HepG2 (cell line): Measurements from ENCODE around the gene SLAMF8. TPM values are rescaled to one million over a fixed set of nuclear protein-coding genes. Genes with fewer than 3 reads are reported as not detected.

Source experiments
- ATAC-seq: fragments of 200-7000 bp; cut with Tn5 transposase; 3 replicates; pipeline ENCODE4 v1.9.1; 2020; ENCODE audit warnings: mild to moderate bottlenecking, moderate library complexity
- BruUV-seq: library from RNA; stranded (reverse); fragments of 400-500 nt; replicated peaks from 2 replicates; lab custom pipeline; 2021; lab: Mats Ljungman, UMichigan
- CTCF ChIA-PET: fragments of 300-600 bp; formaldehyde crosslinking; extraction: SDS; loops from one replicate; lab custom pipeline; 2021; ENCODE audit warnings: low total read pairs, inconsistent platforms, low intra/inter-chr PET ratio; lab: Yijun Ruan, JAX
- POLR2A ChIA-PET: fragments of 350-600 bp; sonication (Branson Sonifier 250); formaldehyde crosslinking; loops from one replicate; lab custom pipeline; 2020; ENCODE audit warnings: antibody characterized with exemption, inconsistent platforms; lab: Yijun Ruan, JAX
- DNase-seq: peaks from one replicate; pipeline ENCODE4 v3.0.0-alpha.2; 2015; ENCODE audit warnings: low spot score
- FAIRE-seq: peaks from 3 replicates; lab custom pipeline; 2011; peaks lifted over from hg19 to GRCh38; lab: Jason Lieb, UNC
- H2AFZ ChIP-seq: one replicate; pipeline ENCODE4 v1.6.1; 2011; ENCODE audit warnings: low read length, inconsistent platforms
- H3K27ac ChIP-seq: fragments of 300-600 bp; 3 replicates; pipeline ENCODE4 v1.8.0; 2011; ENCODE audit warnings: mixed run types, mild to moderate bottlenecking, mixed read lengths, low read length, inconsistent platforms; ENCODE audit not compliant: insufficient read depth; ENCODE audit errors: extremely low read length
- H3K27me3 ChIP-seq, 2 experiments: fragments of 200-600 bp in 1 of 2; 2 replicates in 1 of 2; 3 replicates in 1 of 2; pipeline versions ENCODE4 v1.6.0 to v1.8.0; 2011; ENCODE audit warnings: low read length in 2 of 2, mild to moderate bottlenecking in 2 of 2, moderate library complexity in 2 of 2, inconsistent platforms in 1 of 2; ENCODE audit not compliant: insufficient read depth in 2 of 2, control insufficient read depth in 1 of 2
- H3K36me3 ChIP-seq, 2 experiments: fragments of 200-600 bp in 1 of 2; replicated peaks in 1 of 2; 2 replicates in 1 of 2; 3 replicates in 1 of 2; pipeline versions ENCODE4 v1.5.1 to v1.8.0; 2011; ENCODE audit warnings: low read length in 2 of 2, inconsistent platforms in 1 of 2; ENCODE audit not compliant: insufficient read depth in 2 of 2, control insufficient read depth in 1 of 2
- H3K4me1 ChIP-seq: 2 replicates; pipeline ENCODE4 v1.5.1; 2012; ENCODE audit warnings: low read length, inconsistent platforms; ENCODE audit not compliant: insufficient read depth
- H3K4me2 ChIP-seq: 2 replicates; pipeline ENCODE4 v1.6.0; 2011; ENCODE audit warnings: low read depth, low read length, inconsistent platforms
- H3K4me3 ChIP-seq, 3 experiments: fragments of 200-600 bp in 1 of 3; sonication (generic), shearing (Covaris generic) in 1 of 3; replicated peaks in 1 of 3; 2 replicates each; pipeline ENCODE4 v1.5.1; 2011 to 2016; ENCODE audit warnings: low read length in 3 of 3, inconsistent platforms in 2 of 3, low read depth in 2 of 3, mild to moderate bottlenecking in 2 of 3, control low read depth in 1 of 3, mixed read lengths in 1 of 3; ENCODE audit not compliant: insufficient read depth in 1 of 3
- H3K79me2 ChIP-seq: one replicate; pipeline ENCODE4 v1.6.1; 2011; ENCODE audit warnings: low read length, inconsistent platforms; ENCODE audit not compliant: insufficient read depth
- H3K9ac ChIP-seq: 2 replicates; pipeline ENCODE4 v1.6.0; 2011; ENCODE audit warnings: mild to moderate bottlenecking, low read depth, low read length, inconsistent platforms; ENCODE audit not compliant: insufficient read depth
- H3K9me3 ChIP-seq: 2 replicates; pipeline ENCODE4 v1.5.1; 2012; ENCODE audit warnings: mild to moderate bottlenecking, low read length
- H4K20me1 ChIP-seq: 2 replicates; pipeline ENCODE4 v1.6.0; 2011; ENCODE audit warnings: inconsistent platforms, mild to moderate bottlenecking, low read length, moderate library complexity; ENCODE audit not compliant: insufficient read depth
- ARNT2 ChIP-seq: sonication (generic); formaldehyde crosslinking; IDR thresholded peaks from 2 replicates; pipeline ENCODE4 v1.8.0; 2022; ENCODE audit warnings: mild to moderate bottlenecking, low read depth, missing genetic modification reagents, moderate library complexity
- CBX5 ChIP-seq: sonication (generic); formaldehyde crosslinking; IDR thresholded peaks from 2 replicates; pipeline ENCODE4 v1.4.0; 2020; ENCODE audit warnings: missing genetic modification reagents, borderline replicate concordance
- CCDC6 ChIP-seq: sonication (generic); formaldehyde crosslinking; IDR thresholded peaks from 2 replicates; pipeline ENCODE4 v1.8.1; 2022; ENCODE audit warnings: mild to moderate bottlenecking, missing genetic modification reagents, moderate library complexity
- HNRNPL ChIP-seq: fragments of 200-400 bp; formaldehyde crosslinking; IDR thresholded peaks from 2 replicates; pipeline ENCODE4 v1.6.1; 2017; ENCODE audit warnings: mild to moderate bottlenecking, low read depth, low read length
- HOXA3 ChIP-seq: sonication (generic); formaldehyde crosslinking; IDR thresholded peaks from 2 replicates; pipeline ENCODE4 v1.5.0; 2020; ENCODE audit warnings: missing genetic modification reagents
- KLF12 ChIP-seq: sonication (generic); formaldehyde crosslinking; IDR thresholded peaks from 2 replicates; pipeline ENCODE4 v1.4.0; 2020; ENCODE audit warnings: missing genetic modification reagents, borderline replicate concordance
- NFIC ChIP-seq: IDR thresholded peaks from 2 replicates; pipeline ENCODE4 v1.6.1; 2012; ENCODE audit warnings: mild to moderate bottlenecking, low read length, inconsistent platforms
- SUZ12 ChIP-seq: fragments of 150-350 bp; IDR thresholded peaks from 2 replicates; pipeline ENCODE4 v1.6.1; 2014; ENCODE audit warnings: low read depth, low read length
- SYNCRIP ChIP-seq: fragments of 200-400 bp; formaldehyde crosslinking; IDR thresholded peaks from 2 replicates; pipeline ENCODE4 v1.6.1; 2018; ENCODE audit warnings: mild to moderate bottlenecking, low read depth, low read length; ENCODE audit not compliant: insufficient read depth
- TCF7 ChIP-seq: sonication (generic); IDR thresholded peaks from 2 replicates; pipeline ENCODE4 v1.6.1; 2016; ENCODE audit warnings: antibody characterized with exemption, low read depth
- ZNF207 ChIP-seq: fragments of 450-650 bp; IDR thresholded peaks from 2 replicates; pipeline ENCODE4 v1.6.1; 2016; ENCODE audit warnings: antibody characterized with exemption, borderline replicate concordance
- ZNF251 ChIP-seq: sonication (generic); formaldehyde crosslinking; IDR thresholded peaks from 2 replicates; pipeline ENCODE4 v1.9.0; 2021; ENCODE audit warnings: mild to moderate bottlenecking, missing genetic modification reagents
- ZNF468 ChIP-seq: sonication (generic); formaldehyde crosslinking; IDR thresholded peaks from 2 replicates; pipeline ENCODE4 v1.8.0; 2022; ENCODE audit warnings: mild to moderate bottlenecking, moderate library complexity, missing genetic modification reagents
- ZNF547 ChIP-seq: sonication (generic); formaldehyde crosslinking; IDR thresholded peaks from 2 replicates; pipeline ENCODE4 v1.5.1; 2020; ENCODE audit warnings: mild to moderate bottlenecking, missing genetic modification reagents
- WGBS: methylation state at CpG from one replicate; pipeline ENCODE4 v1.1.6; 2017; ENCODE audit warnings: low lambda C conversion rate; 5-methylcytosine and 5-hydroxymethylcytosine counted together
- in situ Hi-C: cut with HindIII; loops from 2 replicates; pipeline ENCODE4 v1.10.0; 2017; ENCODE audit warnings: low pct_unique_long_range_greater_than_20kb; ENCODE audit not compliant: extremely low pct_ligation_motif_present
- intact Hi-C: fragments of 100-400 bp; cut with micrococcal nuclease; formaldehyde crosslinking; loops from one replicate; pipeline ENCODE4 v1.10.0; 2022; ENCODE audit not compliant: unreplicated experiment
- polyA plus RNA-seq, 8 experiments: library from polyadenylated mRNA; depleted of rRNA in 3 of 8; stranded (reverse) in 7 of 8; unstranded in 1 of 8; fragments of >200 nt; fragmentation: Illumina TruSeq in 4 of 8; extraction: Trizol in 4 of 8; gene quantifications; 2 replicates each; pipeline versions ENCODE4 v1.2.1 to v1.2.3, GENCODE V29; 2011 to 2016; ENCODE audit warnings: low read depth in 4 of 8, missing spikeins in 1 of 8, mixed read lengths in 1 of 8; ENCODE audit not compliant: insufficient read depth in 1 of 8
- total RNA-seq, 5 experiments: library from RNA; depleted of rRNA; stranded (reverse); fragments of >200 nt; fragmentation: Illumina TruSeq; extraction: Trizol; gene quantifications; 2 replicates each; pipeline ENCODE4 v1.2.3, GENCODE V29; 2016; ENCODE audit warnings: low read depth in 1 of 5

SLAMF8 gene
- total and polyA plus RNA-seq, 2 of the 13 experiments (the other 11 are each of a cell fraction or from before 2014, with no cell fraction given), result not detected

DNA sequence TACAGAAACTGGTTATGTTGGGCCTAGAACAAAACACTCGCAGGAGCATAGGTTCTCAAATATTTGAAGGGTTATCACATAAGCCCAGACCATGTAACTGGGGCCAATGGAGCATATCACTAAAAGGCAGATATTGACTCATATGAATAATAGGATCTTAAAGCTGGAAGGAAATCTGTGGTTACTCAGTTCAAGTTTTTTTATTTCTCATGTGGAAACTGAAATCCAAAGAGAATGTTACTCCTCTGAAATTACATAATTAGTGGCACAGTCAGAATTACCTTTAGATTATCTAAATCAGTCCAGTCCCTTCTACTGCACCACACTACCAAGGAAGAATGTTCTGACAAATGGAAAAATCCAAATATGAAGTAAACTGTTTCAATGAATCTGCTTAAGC, 12.0 kb downstream of the SLAMF8 start:
- no TSS peak for BruUV-seq
- Histone ChIP-seq H3K9me3 (no peaks in the 10 kb centered on the region), H3K27ac (no peak overlapping the region), H3K36me3 (no peaks in the 10 kb centered on the region), H3K9ac (no peak overlapping the region), H3K4me3 (no peak overlapping the region), H3K27me3 (peaks cover 0 to 2% of the 10 kb centered on the region in 2 experiments; a peak in 2 of 5 replicates), H3K4me1 (no peaks in the 10 kb centered on the region), H2AFZ (no peak overlapping the region), H3K79me2 (no peaks in the 10 kb centered on the region), H4K20me1 (no peaks in the 10 kb centered on the region), H3K4me2 (no peak overlapping the region)
- TF ChIP-seq ZNF251, result no peak
- no peak for TF ChIP-seq NFIC
- no peak for TF ChIP-seq ZNF547 (CRISPR knock-in tag)
- TF ChIP-seq CBX5 (CRISPR knock-in tag), result no peak
- no peak for TF ChIP-seq TCF7
- no peak for TF ChIP-seq ZNF468 (CRISPR knock-in tag)
- WGBS, result 90% methylated on average over 1 of the region's 1 CpG
- ChIA-PET CTCF (no interaction called here), POLR2A (no interaction called here)
- intact Hi-C loops (no loop called here), in situ Hi-C loops (no loop called here)
- ATAC-seq, result no peak
- DNase-seq, result no peak
- FAIRE-seq, result no peak

DNA sequence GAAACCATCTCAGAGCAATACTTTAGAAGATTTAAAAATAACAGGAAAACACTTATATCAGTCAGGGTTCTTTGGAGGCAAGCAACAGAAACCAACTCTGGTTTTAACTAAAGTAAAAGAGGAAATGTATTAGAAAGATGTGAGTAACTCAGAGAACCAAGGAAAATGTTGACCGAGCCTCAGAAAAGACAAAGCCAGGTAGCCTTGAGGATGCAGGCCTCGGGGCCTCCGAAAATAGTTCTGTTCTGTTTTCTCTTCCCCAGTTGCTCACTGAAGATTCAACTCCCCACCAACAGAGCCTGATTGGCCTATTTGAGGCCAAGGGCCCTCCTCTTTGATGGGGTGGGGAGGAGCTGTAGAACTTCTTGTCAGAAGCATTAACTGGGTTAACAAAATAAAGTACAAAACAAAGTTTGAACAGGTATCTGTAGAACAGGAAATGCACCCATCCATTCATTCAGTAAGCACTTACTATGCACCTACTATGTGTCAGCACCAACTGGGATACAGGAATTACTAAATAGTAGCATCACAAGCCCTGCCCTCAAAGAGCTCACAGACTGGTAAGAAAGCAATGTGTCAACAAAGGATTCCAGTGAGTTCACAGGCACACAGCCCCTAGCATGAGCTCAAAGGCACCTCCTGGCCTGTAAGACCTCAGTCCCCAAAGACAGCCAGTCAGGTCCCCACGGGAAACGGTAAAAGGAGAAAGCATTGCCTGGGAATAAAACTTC, 12.6 kb downstream of the SLAMF8 start:
- CTCF ChIA-PET, result no interaction called here
- in situ Hi-C loops, result no loop called here

More for the DNA sequence above, 12.6 kb downstream of the SLAMF8 start:
- POLR2A ChIA-PET, result no interaction called here
- Histone ChIP-seq H3K27ac (no peak overlapping the region), H3K79me2 (no peaks in the 10 kb centered on the region), H4K20me1 (no peaks in the 10 kb centered on the region), H3K4me1 (no peaks in the 10 kb centered on the region), H3K36me3 (no peaks in the 10 kb centered on the region), H3K4me2 (no peak overlapping the region), H3K9me3 (no peaks in the 10 kb centered on the region), H3K9ac (no peak overlapping the region), H3K4me3 (no peak overlapping the region), H2AFZ (no peak overlapping the region), H3K27me3 (no peaks in the 10 kb centered on the region; a peak in 3 of 5 replicates)
- ATAC-seq (no peak), DNase-seq (no peak), FAIRE-seq (no peak)
- intact Hi-C loops, result no loop called here
- WGBS, result 21% methylated on average over 5 of the region's 5 CpGs
- no peak for TF ChIP-seq CCDC6 (CRISPR knock-in tag)
- no peak for TF ChIP-seq SUZ12
- no peak for TF ChIP-seq ARNT2 (CRISPR knock-in tag)
- TF ChIP-seq ZNF207, result no peak
- no peak for TF ChIP-seq KLF12
- no peak for TF ChIP-seq SYNCRIP
- no peak for TF ChIP-seq HNRNPL
- no peak for TF ChIP-seq HOXA3 (CRISPR knock-in tag)
- BruUV-seq, result no TSS peak
